GM23248 (cell line): ENCODE data around the gene MAP3K14.

Experiments
- EZH2 ChIP-seq: fragments of 200-600 bp; sonication (generic); IDR thresholded peaks from 2 replicates; pipeline ENCODE4 v1.6.1; 2018; ENCODE audit warnings: antibody characterized with exemption, mild to moderate bottlenecking; ENCODE audit not compliant: insufficient read depth, poor library complexity, severe bottlenecking
- EZH2phosphoT487 ChIP-seq: fragments of 200-600 bp; sonication (generic); IDR thresholded peaks from 2 replicates; pipeline ENCODE4 v1.6.1; 2018; ENCODE audit warnings: antibody characterized with exemption, moderate library complexity, mild to moderate bottlenecking, low read depth; ENCODE audit not compliant: insufficient read depth

DNA sequence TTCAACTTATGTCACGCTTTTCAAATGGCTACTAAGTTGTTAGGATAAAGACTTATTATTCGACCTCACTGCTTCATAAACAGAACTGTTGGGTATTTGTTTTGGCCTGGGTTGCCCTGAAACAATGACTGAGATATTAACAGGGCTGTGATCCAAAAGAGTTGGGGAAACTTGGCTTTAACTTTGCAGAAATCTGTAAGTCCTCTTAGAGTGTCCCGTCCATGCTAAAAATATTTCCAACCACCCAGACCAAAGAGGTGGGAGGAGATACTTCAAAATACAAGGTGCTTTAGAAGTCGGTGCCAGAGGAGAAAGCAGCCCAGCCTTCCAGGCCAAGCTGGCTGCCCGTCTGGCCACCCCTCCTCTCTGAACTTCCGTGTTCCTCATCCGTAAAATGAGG lies 38.8 kb downstream of the MAP3K14 start:
- TF ChIP-seq EZH2phosphoT487 (no peak), EZH2 (no peak)
